ENCODE measurements around the gene ELF2.
"Not testable (repeated sequence)": the region's sequence is repeated elsewhere in the genome, so short reads cannot be mapped to it uniquely, and the experiment has no call there.

The ELF2 gene

GRCh38 chr4:139188648-139189416 is 11.8 kb upstream of the ELF2 start:
- DNase-seq (ENCODE audit: low spot score): no peak

GRCh38 chr4:139184129-139184528 is 7.1 kb upstream of the ELF2 start:
- DNase-seq (ENCODE audit: low spot score): no peak

DNA sequence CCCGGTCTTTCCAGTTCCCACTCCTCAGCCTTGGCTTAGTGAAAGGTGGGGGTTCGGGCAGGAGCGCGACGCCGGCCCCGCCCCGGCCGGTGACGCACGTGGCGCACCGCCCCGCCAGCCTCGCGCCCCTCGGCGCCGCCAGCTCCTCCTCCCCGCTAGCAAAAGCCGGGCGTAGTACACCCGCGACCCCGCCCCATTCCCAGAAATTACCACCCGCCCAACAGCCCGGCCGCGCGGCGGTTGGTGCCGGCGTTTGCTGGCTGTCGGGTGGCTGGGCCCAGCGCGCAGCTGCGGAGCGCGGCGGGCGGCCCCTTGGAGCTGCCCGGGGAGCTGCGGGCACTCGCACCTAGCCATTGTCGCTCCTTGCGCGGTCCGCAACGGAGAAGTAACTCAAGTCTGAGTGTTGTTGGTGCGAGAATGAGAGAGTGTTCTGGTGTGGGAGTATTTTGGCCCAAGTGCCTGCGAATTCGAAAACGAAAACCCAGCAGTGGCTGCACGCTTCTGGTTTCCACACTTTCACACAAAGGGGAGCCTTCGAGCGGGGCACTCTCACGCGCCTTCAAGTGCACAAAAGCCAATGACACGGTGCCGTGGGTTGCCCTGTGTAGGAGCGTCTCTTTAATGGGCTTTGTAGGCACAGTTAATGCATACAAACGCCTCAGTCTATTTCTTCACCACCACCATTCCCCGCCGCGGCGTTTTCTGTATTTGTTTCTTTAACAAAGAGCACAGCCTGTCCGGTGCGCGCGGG is 1.0 kb upstream of the ELF2 start:
- DNase-seq (ENCODE audit: low spot score): peak; percentile 97

- DNase-seq (ENCODE audit: low spot score): peak; percentile 89
Measured at GRCh38 chr4:139176302-139177048, 543 bp downstream of the ELF2 start.

DNA sequence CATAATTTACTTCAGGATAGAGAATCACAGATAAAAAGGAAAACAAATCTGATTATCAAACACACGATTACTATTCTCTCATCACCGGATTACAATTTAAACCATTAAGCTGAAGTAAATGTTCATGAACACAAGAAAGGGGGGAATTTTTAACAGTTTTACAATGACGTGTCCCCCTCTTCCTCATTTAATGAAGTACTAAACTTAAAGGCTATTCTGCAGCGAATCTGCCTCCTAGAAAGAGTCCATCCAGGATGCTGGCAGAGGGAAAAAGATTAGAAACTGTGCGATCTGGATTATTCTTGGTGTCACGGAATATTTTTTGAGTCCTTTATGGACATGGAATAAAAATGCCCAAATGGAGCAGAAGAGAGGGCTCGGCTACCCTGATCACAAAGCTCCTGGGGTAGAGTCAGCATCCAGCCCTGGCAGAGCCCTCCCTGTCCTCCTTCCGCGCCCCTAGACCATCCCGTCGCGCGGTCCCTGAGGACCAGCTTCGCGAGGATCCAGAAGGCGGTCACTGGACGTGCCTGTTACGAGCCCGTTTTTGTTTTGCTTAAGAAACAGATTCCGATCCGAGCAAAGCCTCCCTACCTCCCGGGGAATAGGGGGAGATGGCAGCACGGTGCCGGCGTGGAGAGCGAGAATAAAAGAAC is 1.2 kb downstream of the ELF2 start:
- no peak for DNase-seq (ENCODE audit: low spot score)

DNA sequence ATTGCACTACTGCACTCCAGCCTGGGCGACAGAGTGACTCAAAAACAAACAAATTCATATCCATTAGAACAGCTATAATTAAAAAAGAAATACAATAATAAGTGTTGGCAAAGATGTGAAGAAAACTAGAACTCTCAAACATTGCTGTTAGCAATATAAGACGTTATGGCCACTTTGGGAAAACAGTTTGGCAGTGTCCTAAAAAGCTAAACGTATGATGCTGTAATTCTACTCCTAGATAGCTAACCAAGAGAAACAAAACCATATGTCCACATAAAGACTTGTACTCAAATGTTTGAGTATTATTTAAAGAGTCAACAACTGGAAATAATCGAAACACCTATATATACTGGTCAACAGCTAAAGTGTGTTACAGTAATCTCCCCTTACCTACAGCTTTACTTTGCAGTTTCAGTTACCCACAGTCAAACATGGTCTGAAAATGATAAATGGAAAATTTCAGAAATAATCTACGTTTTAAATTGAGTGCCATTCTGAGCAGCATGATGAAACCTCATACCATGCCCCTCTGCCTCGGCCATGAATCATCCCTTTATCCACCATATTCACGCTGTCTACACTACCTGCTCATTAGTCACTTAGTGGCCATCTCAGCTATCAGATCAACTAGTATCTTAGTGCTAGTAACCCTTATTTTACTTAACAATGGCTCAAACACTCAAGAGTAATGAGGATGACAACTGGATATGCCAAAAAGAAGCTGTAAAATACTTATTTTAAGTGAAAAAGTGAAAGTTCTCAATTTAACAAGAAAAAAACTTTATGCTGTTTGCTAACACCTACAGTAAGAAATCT is 4.9 kb downstream of the ELF2 start:
- DNase-seq (ENCODE audit: low spot score): peak; percentile 46

DNA sequence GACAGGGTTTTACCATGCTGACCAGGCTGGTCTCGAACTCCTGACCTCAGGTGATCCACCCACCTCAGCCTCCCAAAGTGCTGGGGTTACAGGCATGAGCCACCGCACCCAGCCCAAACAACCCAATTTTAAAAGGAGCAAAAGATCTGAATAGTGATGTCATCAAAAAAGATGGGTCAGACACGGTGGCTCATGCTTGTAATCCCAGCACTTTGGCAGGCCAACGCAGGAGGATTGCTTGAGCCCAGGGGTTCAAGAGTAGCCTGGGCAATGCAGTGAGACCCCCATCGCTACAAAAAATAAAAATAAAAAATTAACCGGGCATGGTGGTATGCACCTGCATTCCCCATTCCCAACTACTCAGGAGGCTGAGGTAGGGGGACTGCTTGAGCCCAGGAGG is 6.1 kb downstream of the ELF2 start:
- no peak for DNase-seq (ENCODE audit: low spot score)

DNA sequence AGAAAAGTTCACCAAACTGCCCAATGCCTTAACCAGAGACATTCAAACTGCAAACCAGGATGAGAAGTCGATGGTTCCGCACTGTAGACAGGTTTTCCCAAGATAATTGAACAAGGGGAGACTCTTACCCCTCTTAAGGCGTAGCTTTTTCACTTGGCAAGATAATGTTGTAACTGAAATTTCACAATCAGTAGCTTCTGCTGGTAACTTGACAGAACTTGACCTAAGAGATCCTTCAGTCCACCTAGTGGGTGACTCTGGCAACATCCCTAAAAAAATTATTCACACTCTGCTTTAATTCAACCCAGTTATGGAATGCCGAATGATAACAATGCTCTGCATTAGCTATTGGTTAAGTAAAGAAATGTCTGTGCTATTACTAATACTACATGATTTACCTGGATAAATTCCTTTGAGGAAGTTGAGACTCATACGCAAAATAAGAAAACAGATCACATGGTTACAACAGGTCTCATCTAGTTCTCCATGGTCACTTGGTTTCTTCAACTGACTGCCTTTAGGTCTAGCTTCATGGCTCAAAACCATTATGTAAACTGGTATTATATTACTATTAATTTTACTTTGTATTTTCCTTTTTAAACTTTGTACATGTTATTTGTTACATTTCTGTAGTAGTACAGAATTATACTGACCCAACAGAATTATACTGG is 9.1 kb downstream of the ELF2 start:
- DNase-seq (ENCODE audit: low spot score): peak; percentile 50

DNA sequence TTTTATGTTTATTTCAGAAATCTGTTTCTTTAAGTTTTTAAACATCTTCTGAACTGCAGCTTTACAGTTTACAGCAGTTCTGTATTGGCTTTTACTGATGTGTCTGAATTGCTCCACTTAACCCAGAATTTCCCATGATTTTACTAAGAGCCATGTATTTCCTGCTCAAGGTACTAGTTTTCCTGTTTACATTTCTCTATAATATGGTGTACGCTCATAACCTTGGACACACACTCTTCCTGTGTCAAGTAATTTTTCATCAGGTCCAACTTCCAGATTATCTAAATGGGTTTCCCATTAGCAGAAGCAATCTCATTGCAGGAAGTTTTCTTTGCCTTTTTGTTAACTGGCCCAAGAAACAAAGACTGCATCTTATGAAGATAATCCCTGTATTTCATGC is 12.3 kb downstream of the ELF2 start:
- no peak for DNase-seq (ENCODE audit: low spot score)

DNA sequence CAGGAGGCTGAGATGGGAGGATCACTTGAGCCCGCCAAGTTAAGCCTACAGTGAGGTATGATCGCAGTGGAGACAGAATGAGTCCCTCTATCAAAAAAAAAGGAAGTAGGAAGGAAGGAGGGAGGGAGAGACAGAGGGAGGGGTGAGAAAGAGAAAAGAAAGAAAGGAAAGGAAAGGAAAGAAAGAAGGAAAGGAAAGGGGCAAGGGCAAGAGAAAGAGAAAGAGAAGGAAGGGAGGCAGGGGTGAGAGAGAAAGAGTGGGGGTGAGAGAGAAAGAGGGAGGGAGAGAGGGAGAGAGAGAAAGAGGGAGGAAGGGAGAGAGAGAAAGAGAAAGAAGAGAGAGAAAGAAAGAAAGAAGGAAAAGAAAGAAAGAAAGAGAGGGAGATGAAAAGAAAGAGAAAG is 13.2 kb downstream of the ELF2 start:
- DNase-seq (ENCODE audit: low spot score): no peak

DNA sequence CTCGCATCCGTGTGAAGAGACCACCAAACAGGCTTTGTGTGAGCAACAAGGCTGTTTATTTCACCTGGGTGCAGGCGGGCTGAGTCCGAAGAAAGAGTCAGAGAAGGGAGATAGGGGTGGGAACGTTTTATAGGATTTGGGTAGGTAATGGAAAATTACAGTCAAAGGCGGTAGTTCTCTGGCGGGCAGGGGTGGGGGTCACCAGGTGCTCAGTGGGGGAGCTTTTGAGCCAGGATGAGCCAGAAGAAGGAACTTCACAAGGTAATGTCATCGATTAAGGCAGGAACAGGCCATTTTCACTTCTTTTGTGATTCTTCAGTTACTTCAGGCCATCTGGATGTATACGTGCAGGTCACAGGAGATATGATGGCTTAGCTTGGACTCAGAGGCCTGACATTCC is 19.0 kb downstream of the ELF2 start:
- not testable (repeated sequence) for DNase-seq (ENCODE audit: low spot score)

- no peak for DNase-seq (ENCODE audit: low spot score)
Measured at GRCh38 chr4:139154952-139155557, 22.0 kb downstream of the ELF2 start.

- no peak for DNase-seq (ENCODE audit: low spot score)
Measured at GRCh38 chr4:139154538-139154937, 22.5 kb downstream of the ELF2 start.

- DNase-seq (ENCODE audit: low spot score): no peak
Measured at GRCh38 chr4:139154134-139154421, 22.9 kb downstream of the ELF2 start.

DNA sequence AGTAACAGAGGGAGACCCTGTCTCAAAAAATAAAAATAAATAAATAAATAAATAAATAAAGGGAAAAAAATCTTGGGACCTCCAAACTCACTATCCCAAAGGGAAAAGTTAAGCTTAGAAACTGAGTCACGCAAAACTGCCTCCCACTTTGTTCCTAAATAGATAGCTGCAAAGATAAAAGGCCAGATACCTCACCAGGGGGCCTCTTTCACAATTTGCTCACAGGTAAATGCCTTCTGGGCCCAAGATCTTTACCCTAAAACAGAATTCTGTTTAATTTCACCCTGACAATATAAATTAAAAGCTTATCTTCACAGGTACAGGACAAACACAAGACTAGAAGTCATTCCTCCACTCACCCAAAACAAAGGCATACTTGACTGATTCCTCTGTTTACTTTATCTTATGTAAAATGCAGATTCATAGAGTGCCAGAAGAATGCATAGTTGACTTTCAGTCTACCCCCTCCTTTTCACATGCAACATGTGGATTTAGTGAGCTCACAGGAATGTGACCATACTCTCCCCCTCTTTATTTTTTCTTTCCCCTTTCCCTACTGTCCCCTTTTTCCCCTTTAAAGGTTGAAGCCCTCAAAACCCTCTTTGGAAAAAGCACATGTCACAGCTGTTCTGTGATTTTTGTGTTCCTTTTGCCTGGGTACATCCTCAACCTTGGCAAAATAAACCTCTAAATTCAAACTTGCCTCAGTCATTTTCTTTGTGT is 23.4 kb downstream of the ELF2 start:
- DNase-seq (ENCODE audit: low spot score): no peak

DNA sequence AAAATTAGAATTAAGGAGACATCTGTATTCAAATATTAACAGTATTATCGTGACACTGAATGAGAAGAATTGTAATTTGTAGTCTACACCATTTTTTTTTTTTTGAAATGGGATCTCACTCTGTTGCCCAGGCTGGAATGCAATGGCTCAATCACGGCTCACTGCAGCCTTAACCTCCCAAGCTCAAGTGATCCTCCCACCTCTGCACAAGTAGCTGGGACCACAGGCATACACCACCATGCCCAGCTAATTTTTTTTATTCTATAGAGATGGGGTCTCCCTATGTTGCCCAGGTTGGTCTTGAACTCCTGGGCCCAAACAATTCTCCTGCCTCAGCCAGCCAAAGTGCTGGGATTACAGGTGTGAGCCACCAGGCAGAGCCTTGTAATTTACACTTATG is 24.8 kb downstream of the ELF2 start:
- no peak for DNase-seq (ENCODE audit: low spot score)

GRCh38 chr4:139146926-139147629 is 29.9 kb downstream of the ELF2 start:
- DNase-seq (ENCODE audit: low spot score): no peak

- DNase-seq (ENCODE audit: low spot score): no peak
Measured at GRCh38 chr4:139145552-139145932, 31.5 kb downstream of the ELF2 start.

- DNase-seq (ENCODE audit: low spot score): no peak
Measured at GRCh38 chr4:139144911-139145551, 32.0 kb downstream of the ELF2 start.
